HG02970 (cell line): ENCODE data around the gene HS3ST6.
"Not testable (repeated sequence)": the region's sequence is repeated elsewhere in the genome, so short reads cannot be mapped to it uniquely, and the experiment has no call there.

ENCODE experiments used
- ATAC-seq: cut with Tn5 transposase; IDR thresholded peaks from one replicate; pipeline ENCODE4 v1.9.1; 2021; ENCODE audit warnings: mild to moderate bottlenecking, moderate library complexity, moderate number of reproducible peaks; ENCODE audit not compliant: unreplicated experiment, low FRiP score

The HS3ST6 gene

DNA sequence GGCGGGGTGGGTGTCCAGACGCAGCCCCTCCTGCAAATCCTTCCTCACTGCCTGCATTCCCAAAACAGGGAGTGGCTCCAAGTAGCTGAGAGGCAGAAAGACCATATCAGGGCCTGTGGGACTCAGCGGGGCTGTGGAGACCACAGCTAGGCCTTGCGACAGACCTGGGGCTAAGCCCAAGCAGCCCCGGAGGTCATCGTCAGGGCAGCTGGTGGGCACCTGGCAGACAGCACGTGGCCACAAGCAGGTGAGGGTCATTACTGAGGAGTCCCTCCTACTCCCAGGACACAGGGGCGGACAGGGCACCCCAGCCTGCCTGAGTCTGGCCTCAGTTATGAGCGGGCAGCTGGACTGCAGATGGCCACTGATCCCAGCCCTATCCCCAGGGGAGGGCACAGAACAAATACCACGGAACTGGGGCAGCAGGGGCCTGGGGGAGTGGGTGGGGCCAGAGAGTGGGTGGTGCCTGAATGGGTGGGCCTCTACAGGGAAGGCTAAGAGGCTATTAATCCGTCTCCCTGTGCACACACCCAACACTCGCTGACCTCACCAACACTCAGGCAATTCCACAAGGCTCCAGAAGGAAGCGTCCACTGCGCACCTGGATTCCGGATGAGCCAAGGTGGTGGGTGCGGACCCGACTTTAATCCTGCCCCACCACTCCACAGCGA lies 8.5 kb downstream of the HS3ST6 start:
- no peak for ATAC-seq

DNA sequence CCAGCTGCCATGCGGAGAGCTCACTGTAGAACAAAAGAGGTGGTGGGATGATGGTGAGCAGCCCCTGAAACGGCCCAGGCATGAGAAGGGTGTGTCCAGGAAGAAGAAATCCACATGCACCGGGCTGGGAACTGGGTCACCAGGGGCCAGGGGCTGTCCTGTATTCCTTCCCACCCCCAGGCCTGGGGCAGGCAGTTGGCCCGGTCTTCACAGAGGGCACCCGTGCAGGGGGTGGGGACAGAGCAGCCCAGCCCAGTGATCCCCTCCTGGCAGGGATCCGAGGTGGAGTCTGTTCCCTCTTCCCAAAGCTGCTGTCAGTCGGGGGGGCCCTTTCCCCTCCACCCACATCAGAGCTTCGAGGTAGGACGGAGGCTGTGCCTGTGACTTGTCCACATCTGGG lies 9.2 kb downstream of the HS3ST6 start:
- ATAC-seq = no peak

DNA sequence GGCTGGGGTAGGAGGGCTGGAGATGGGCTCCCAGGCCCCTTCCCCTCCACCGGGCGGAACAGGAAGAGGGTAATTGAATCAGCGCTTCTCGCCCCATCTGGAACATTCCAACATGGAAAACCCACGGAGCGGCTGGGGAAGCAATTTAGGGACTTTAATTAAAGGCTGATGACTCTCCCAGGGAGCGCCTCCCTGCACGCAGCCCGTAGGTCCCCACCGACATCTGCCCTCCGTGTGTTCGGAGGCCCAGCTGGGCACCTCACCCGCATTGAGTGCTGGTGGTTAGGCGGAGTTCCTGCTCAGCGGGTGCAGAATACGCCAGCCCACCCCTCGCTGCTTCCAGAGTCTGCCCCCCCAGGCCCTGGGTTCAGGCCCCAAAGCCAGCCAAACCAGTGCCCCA lies 10.0 kb downstream of the HS3ST6 start:
- no peak for ATAC-seq

GRCh38 chr16:1907226-1907860 lies 10.9 kb downstream of the HS3ST6 start:
- ATAC-seq = no peak

- no peak for ATAC-seq
Observed at GRCh38 chr16:1906846-1907165, 11.4 kb downstream of the HS3ST6 start.

- no peak for ATAC-seq
Observed at GRCh38 chr16:1906055-1906845, 12.0 kb downstream of the HS3ST6 start.

- ATAC-seq = no peak
Observed at GRCh38 chr16:1903845-1904840, 14.1 kb downstream of the HS3ST6 start.

- ATAC-seq = no peak
Observed at GRCh38 chr16:1903220-1903574, 15.0 kb downstream of the HS3ST6 start.

GRCh38 chr16:1902547-1903219 lies 15.5 kb downstream of the HS3ST6 start:
- ATAC-seq = no peak

DNA sequence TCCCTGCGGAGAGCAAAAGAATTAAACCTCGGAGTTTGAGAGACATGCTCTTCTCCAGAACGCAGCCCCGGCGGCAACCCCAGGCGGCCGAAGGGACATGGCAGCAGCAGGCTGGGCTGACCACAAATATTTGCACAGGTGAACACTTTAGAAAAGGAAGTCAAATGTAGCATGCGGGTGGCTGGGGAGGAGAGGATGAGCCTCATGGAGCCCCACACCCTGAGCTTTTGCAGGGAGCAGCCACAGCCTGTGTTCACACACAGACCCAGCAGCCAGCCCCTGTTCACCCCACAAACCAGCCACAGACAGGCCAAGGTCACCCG lies 17.8 kb downstream of the HS3ST6 start:
- no peak for ATAC-seq

GRCh38 chr16:1899641-1900451 lies 18.4 kb downstream of the HS3ST6 start:
- ATAC-seq = no peak

DNA sequence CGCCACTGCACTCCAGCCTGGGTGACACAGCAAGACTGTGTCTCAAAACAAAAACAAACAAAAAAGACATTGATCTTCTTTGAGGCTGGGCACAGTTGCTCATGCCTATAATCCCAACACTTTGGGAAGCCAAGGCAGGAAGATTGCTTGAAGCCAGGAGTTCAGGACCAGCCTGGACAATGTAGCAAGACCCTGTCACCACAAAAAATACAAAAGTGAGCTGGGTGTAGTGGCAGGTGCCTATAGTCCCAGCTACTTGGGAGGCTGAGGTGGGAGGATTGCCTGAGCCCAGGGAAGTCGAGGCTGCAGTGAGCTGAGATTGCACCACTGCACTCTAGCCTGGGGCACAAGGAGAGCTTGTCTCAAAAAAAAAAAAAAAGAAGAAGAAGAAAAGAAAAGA lies 20.5 kb downstream of the HS3ST6 start:
- ATAC-seq = not testable (repeated sequence)

DNA sequence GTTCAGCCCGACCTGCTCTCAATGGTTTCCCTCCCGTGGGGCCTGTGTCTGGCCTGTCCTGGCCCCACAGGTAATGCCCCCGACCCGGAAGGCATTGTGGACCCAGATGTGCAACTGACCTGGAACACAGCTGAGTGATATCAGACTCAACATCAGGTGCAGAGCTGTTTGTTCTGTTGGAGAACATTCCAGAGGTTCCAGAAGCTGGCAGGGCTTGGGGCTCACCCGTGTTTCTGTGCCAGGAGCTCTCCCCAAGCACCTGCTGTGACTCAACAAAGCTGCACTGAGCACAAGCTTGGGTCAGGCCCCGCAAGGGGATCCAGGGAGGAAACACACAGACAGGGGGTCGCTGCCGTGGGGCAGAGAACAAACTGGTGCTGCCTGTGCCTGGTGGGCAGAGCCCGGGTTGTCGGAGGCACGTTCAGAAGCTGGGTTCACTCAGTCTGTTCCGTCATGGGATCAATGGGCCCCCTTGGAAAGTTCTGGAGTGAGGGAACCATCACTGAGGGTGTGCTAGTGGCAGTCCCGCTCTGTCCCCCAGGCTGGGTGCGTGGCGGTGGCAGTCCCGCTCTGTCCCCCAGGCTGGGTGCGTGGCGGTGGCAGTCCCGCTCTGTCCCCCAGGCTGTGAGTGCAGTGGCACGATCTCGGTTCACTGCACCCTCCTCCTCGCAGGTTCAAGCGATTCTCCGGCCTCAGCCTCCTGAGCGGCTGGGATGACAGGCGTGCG lies 22.1 kb downstream of the HS3ST6 start:
- ATAC-seq = no peak

- ATAC-seq = no peak
Observed at GRCh38 chr16:1895068-1895467, 23.1 kb downstream of the HS3ST6 start.

DNA sequence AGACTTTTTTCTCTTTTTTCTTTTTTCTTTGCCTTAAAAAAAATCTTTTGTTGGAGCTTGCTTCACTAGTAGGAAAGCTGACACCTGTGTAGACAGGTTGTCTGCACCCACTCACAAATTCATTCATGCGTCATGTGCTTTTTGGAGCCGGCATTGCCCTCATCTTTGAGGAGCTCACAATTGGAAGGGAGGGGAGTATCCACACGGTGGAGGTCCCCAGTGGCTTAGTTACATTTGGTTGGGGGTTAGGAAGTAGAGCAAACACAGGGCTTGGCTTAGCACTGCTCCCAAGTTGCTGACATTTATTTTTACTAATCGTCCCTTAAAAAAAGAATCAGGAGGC lies 27.5 kb downstream of the HS3ST6 start:
- ATAC-seq = no peak

DNA sequence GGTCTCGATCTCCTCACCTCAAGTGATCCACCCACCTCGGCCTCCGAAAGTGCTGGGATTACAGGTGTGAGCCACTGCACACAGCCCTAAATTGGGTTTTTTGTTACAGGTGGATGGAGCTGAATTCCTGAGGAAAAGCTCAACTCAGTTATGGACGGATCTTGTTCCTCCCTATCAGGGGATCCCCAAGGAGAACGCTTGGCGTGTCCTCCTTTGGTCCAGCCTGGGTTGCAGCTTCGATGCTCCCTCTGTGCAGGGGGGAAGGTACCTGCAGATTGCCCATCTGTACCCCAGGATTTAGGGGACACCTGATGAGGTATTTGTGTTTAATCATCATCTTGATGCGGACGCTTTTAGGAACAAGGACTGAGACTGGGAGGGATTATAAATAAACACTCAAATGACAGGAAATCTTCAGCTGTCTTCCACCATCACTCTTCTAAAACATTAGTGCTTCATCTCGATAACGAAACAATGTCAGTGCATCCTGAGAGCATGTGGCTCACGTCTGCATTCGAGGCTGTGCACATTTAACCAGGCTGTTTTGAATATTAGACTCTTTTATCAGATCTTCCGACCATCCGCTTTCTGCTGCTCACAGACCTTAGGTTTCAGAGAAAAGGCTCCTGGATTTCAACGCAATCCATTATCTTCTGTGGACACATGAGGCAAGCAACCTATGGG lies 28.0 kb downstream of the HS3ST6 start:
- no peak for ATAC-seq

GRCh38 chr16:1887711-1888354 lies 30.4 kb downstream of the HS3ST6 start:
- ATAC-seq = no peak

DNA sequence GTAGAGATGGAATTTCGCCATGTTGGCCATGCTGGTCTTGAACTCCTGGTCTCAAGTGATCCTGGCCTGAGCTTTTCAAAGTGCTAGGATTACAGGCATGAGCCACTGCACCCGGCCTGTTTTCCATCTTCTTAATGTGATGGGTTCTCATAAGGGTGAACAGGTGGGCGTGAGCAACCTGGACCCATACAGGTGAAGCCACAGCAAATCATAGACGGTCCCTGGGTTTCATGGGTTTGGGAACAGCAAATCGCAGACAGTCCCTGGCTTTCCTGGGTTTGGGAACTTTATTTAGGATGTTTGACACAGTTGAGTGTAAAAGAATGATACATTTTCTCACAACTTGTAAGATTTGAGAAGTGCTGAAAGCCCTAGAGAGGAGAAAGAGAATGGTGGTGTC lies 33.3 kb downstream of the HS3ST6 start:
- ATAC-seq = no peak
